Endothelial cell of umbilical vein (primary cell): Measurements from ENCODE around the gene THSD4.

Source experiments
- CTCF ChIP-seq, 2 donors: IDR thresholded peaks; 1 replicate in 1 of 2; 2 replicates in 1 of 2; pipeline ENCODE4 v1.5.1; 2011; ENCODE audit warnings: low read length in 2 of 2, mild to moderate bottlenecking in 2 of 2, moderate library complexity in 2 of 2, control low read depth in 1 of 2, inconsistent platforms in 1 of 2, low read depth in 1 of 2; ENCODE audit not compliant: insufficient read depth in 1 of 2; ENCODE audit errors: extremely low read depth in 1 of 2
- POLR2AphosphoS5 ChIP-seq: IDR thresholded peaks from 2 replicates; pipeline ENCODE4 v1.6.1; 2012; ENCODE audit warnings: low read depth, mild to moderate bottlenecking, control low read depth, low read length, moderate library complexity; ENCODE audit not compliant: insufficient read depth

- TF ChIP-seq POLR2AphosphoS5 (no peak), CTCF (IDR thresholded peaks at IDR 0.05; ENCODE audit: extremely low read depth in 1 of 2, insufficient read depth in 1 of 2, low read depth in 1 of 2, low read length in 2 of 2) (no peak)
Observed at GRCh38 chr15:71746719-71747118, 631.4 kb downstream of the THSD4 start.
